NCI-H1417 treated with DMSO at 0.1 percent for 48 hours (cell line): Measurements from ENCODE around the gene NFKBIA.
"Not testable (repeated sequence)": the region's sequence is repeated elsewhere in the genome, so short reads cannot be mapped to it uniquely, and the experiment has no call there.

Experiments used
- DNase-seq: peaks from one replicate; lab custom pipeline; 2025; lab: John Stamatoyannopoulos, UW

The NFKBIA gene

GRCh38 chr14:35390577-35391387, 13.8 kb downstream of the NFKBIA start:
- DNase-seq, result no peak

GRCh38 chr14:35389315-35389667, 15.3 kb downstream of the NFKBIA start:
- no peak for DNase-seq

- no peak for DNase-seq
Measured at GRCh38 chr14:35388656-35389314, 15.8 kb downstream of the NFKBIA start.

- DNase-seq, result no peak
Measured at GRCh38 chr14:35387713-35388579, 16.6 kb downstream of the NFKBIA start.

- no peak for DNase-seq
Measured at GRCh38 chr14:35387219-35387618, 17.3 kb downstream of the NFKBIA start.

- DNase-seq, result no peak
Measured at GRCh38 chr14:35386673-35387125, 17.9 kb downstream of the NFKBIA start.

GRCh38 chr14:35385042-35385839, 19.3 kb downstream of the NFKBIA start:
- DNase-seq, result no peak

- DNase-seq, result no peak
Measured at GRCh38 chr14:35384455-35385041, 20.0 kb downstream of the NFKBIA start.

GRCh38 chr14:35383569-35384454, 20.7 kb downstream of the NFKBIA start:
- DNase-seq, result no peak

GRCh38 chr14:35380794-35381193, 23.8 kb downstream of the NFKBIA start:
- no peak for DNase-seq

GRCh38 chr14:35379234-35379933, 25.2 kb downstream of the NFKBIA start:
- DNase-seq, result not testable (repeated sequence)

- no peak for DNase-seq
Measured at GRCh38 chr14:35378425-35379233, 25.9 kb downstream of the NFKBIA start.

- DNase-seq, result no peak
Measured at GRCh38 chr14:35375558-35376025, 29.0 kb downstream of the NFKBIA start.

- DNase-seq, result no peak
Measured at GRCh38 chr14:35374263-35374712, 30.3 kb downstream of the NFKBIA start.

- DNase-seq, result not testable (repeated sequence)
Measured at GRCh38 chr14:35373208-35373607, 31.3 kb downstream of the NFKBIA start.

- DNase-seq, result no peak
Measured at GRCh38 chr14:35370969-35371368, 33.6 kb downstream of the NFKBIA start.

GRCh38 chr14:35369701-35370191, 34.8 kb downstream of the NFKBIA start:
- DNase-seq, result no peak
